SH-SY5Y (cell line): Measurements from ENCODE around the gene FTCD.

Experiments
- GATA2 ChIP-seq: IDR thresholded peaks from 2 replicates; pipeline ENCODE4 v1.6.1; 2011; ENCODE audit warnings: mild to moderate bottlenecking, low read depth, low read length
- GATA3 ChIP-seq: IDR thresholded peaks from 2 replicates; pipeline ENCODE4 v1.6.1; 2011; ENCODE audit warnings: low read depth, mild to moderate bottlenecking, low read length, moderate library complexity

GRCh38 chr21:46159841-46160656, 4.7 kb upstream of the FTCD start:
- TF ChIP-seq GATA2 (no peak), GATA3 (no peak)
